Subcutaneous abdominal adipose tissue (tissue), 5 donors: ENCODE data around the gene ATG16L2.

Experiments used
- H3K27ac ChIP-seq: one replicate; pipeline ENCODE4 v1.7.0; 2013; ENCODE audit warnings: low read depth, mild to moderate bottlenecking, inconsistent platforms, low read length, moderate library complexity
- H3K27me3 ChIP-seq, 5 donors: one replicate each; pipeline ENCODE4 v1.7.0; 2013; ENCODE audit warnings: low read length in 5 of 5, inconsistent platforms in 1 of 5; ENCODE audit not compliant: control insufficient read depth in 5 of 5, insufficient read depth in 4 of 5
- H3K36me3 ChIP-seq, 5 donors: one replicate each; pipeline ENCODE4 v1.7.0; 2013; ENCODE audit warnings: low read length in 5 of 5; ENCODE audit not compliant: control insufficient read depth in 5 of 5, insufficient read depth in 5 of 5
- H3K4me1 ChIP-seq, 5 donors: one replicate each; pipeline ENCODE4 v1.7.0; 2013; ENCODE audit warnings: low read length in 5 of 5, mild to moderate bottlenecking in 3 of 5, moderate library complexity in 1 of 5; ENCODE audit not compliant: control insufficient read depth in 5 of 5, insufficient read depth in 5 of 5
- H3K4me3 ChIP-seq, 5 donors: one replicate each; pipeline ENCODE4 v1.7.0; 2013; ENCODE audit warnings: low read length in 5 of 5, low read depth in 1 of 5
- H3K9ac ChIP-seq, 5 donors: one replicate each; pipeline ENCODE4 v1.7.0; 2013; ENCODE audit warnings: low read length in 5 of 5, mild to moderate bottlenecking in 4 of 5, moderate library complexity in 3 of 5
- H3K9me3 ChIP-seq, 5 donors: one replicate each; pipeline ENCODE4 v1.7.0; 2013; ENCODE audit warnings: low read length in 5 of 5; ENCODE audit not compliant: control insufficient read depth in 5 of 5
- donor health status: healthy.
- donor health status: healthy.
- donor health status: healthy.
- donor health status: healthy.
- donor health status: healthy.

Gene ATG16L2

GRCh38 chr11:72814286-72815109 lies at the start of gene ATG16L2:
Gene ATG16L2 (plus strand): TSS chr11:72814411. CDS start chr11:72814446, 35 bp downstream.
- H3K27me3 ChIP-seq: no peaks in the 10 kb centered on the region
- peaks cover 0 to 23% (median 11%) of the 10 kb centered on the region in 5 donors for H3K36me3 ChIP-seq
- peaks cover 8 to 37% (median 28%) of the 10 kb centered on the region in 5 donors for H3K4me1 ChIP-seq

GRCh38 chr11:72764503-72764902 lies 49.7 kb upstream of the ATG16L2 start:
- Histone ChIP-seq H3K9me3 (no peaks in the 10 kb centered on the region), H3K27me3 (no peaks in the 10 kb centered on the region), H3K4me3 (no peak overlapping the region), H3K4me1 (peaks cover 0 to 3% (median 0%) of the 10 kb centered on the region in 5 donors), H3K27ac (no peak overlapping the region), H3K36me3 (no peaks in the 10 kb centered on the region), H3K9ac (no peak overlapping the region)

More at GRCh38 chr11:72814286-72815109, at the start of gene ATG16L2:
- H3K4me3 ChIP-seq: peak within 1 kb of the TSS; percentile 83 to 99 (median 89)
- H3K27ac ChIP-seq: peak within 1 kb of the TSS; percentile 92
- no peaks in the 10 kb centered on the region for H3K9me3 ChIP-seq
- peak within 1 kb of the TSS; percentile 66 to 94 (median 87) for H3K9ac ChIP-seq

GRCh38 chr11:72766152-72766902 lies 47.9 kb upstream of the ATG16L2 start:
- H3K27ac ChIP-seq: no peak overlapping the region
- no peaks in the 10 kb centered on the region for H3K9me3 ChIP-seq
- H3K4me1 ChIP-seq: peaks cover 0 to 3% (median 0%) of the 10 kb centered on the region in 5 donors
- H3K4me3 ChIP-seq: no peak overlapping the region
- no peaks in the 10 kb centered on the region for H3K27me3 ChIP-seq
- H3K36me3 ChIP-seq: no peaks in the 10 kb centered on the region
- H3K9ac ChIP-seq: no peak overlapping the region

- H3K27ac ChIP-seq: no peak overlapping the region
- no peaks in the 10 kb centered on the region for H3K9me3 ChIP-seq
- H3K4me3 ChIP-seq: no peak overlapping the region
- H3K27me3 ChIP-seq: no peaks in the 10 kb centered on the region
- no peaks in the 10 kb centered on the region for H3K36me3 ChIP-seq
- H3K4me1 ChIP-seq: peaks cover 0 to 3% (median 0%) of the 10 kb centered on the region in 5 donors
- no peak overlapping the region for H3K9ac ChIP-seq
Observed at GRCh38 chr11:72767203-72768062, 46.8 kb upstream of the ATG16L2 start.

GRCh38 chr11:72768581-72768980 lies 45.6 kb upstream of the ATG16L2 start:
- Histone ChIP-seq H3K4me3 (no peak overlapping the region), H3K27me3 (no peaks in the 10 kb centered on the region), H3K27ac (no peak overlapping the region), H3K9me3 (no peaks in the 10 kb centered on the region), H3K9ac (no peak overlapping the region), H3K36me3 (no peaks in the 10 kb centered on the region), H3K4me1 (peaks cover 0 to 4% (median 0%) of the 10 kb centered on the region in 5 donors)

- no peaks in the 10 kb centered on the region for H3K27me3 ChIP-seq
- H3K36me3 ChIP-seq: no peaks in the 10 kb centered on the region
- peaks cover 0 to 8% (median 0%) of the 10 kb centered on the region in 5 donors for H3K4me1 ChIP-seq
- no peaks in the 10 kb centered on the region for H3K9me3 ChIP-seq
- H3K9ac ChIP-seq: no peak overlapping the region
- no peak overlapping the region for H3K4me3 ChIP-seq
- H3K27ac ChIP-seq: no peak overlapping the region
Observed at GRCh38 chr11:72769680-72770079, 44.5 kb upstream of the ATG16L2 start.

GRCh38 chr11:72770799-72771198 lies 43.4 kb upstream of the ATG16L2 start:
- Histone ChIP-seq H3K9me3 (no peaks in the 10 kb centered on the region), H3K27me3 (no peaks in the 10 kb centered on the region), H3K4me1 (peaks cover 0 to 8% (median 0%) of the 10 kb centered on the region in 5 donors)

GRCh38 chr11:72771507-72771906 lies 42.7 kb upstream of the ATG16L2 start:
- H3K27me3 ChIP-seq: no peaks in the 10 kb centered on the region
- no peak overlapping the region for H3K4me3 ChIP-seq
- no peak overlapping the region for H3K9ac ChIP-seq
- no peaks in the 10 kb centered on the region for H3K9me3 ChIP-seq
- peaks cover 0 to 8% (median under 1%) of the 10 kb centered on the region in 5 donors for H3K4me1 ChIP-seq
- H3K36me3 ChIP-seq: no peaks in the 10 kb centered on the region
- no peak overlapping the region for H3K27ac ChIP-seq

More at GRCh38 chr11:72770799-72771198, 43.4 kb upstream of the ATG16L2 start:
- H3K27ac ChIP-seq: no peak overlapping the region
- no peak overlapping the region for H3K4me3 ChIP-seq
- H3K36me3 ChIP-seq: no peaks in the 10 kb centered on the region
- no peak overlapping the region for H3K9ac ChIP-seq

- Histone ChIP-seq H3K4me3 (no peak overlapping the region), H3K27ac (no peak overlapping the region), H3K9ac (no peak overlapping the region), H3K9me3 (no peaks in the 10 kb centered on the region), H3K36me3 (no peaks in the 10 kb centered on the region), H3K27me3 (no peaks in the 10 kb centered on the region), H3K4me1 (peaks cover 0 to 10% (median 6%) of the 10 kb centered on the region in 5 donors)
Observed at GRCh38 chr11:72772059-72772458, 42.2 kb upstream of the ATG16L2 start.
